Karpas-422 (cell line): ENCODE data around the gene CDON. TPM values are rescaled to one million over a fixed set of nuclear protein-coding genes. Genes with fewer than 3 reads are reported as not detected.
A peak's percentile ranks its signal among the peaks of the same experiment; 100 is the strongest.

Experiments
- DNase-seq: peaks from one replicate; pipeline ENCODE4 v3.0.0-alpha.2; 2015
- H2AFZ ChIP-seq: fragments of 200-600 bp; sonication (generic); 2 replicates; pipeline ENCODE4 v1.6.1; 2014; ENCODE audit warnings: antibody characterized with exemption, low read length, mixed read lengths
- H3K27ac ChIP-seq: fragments of 200-600 bp; sonication (generic); 2 replicates; pipeline ENCODE4 v1.5.1; 2014; ENCODE audit warnings: mild to moderate bottlenecking, low read length, moderate library complexity
- H3K27me3 ChIP-seq: fragments of 200-600 bp; sonication (generic); 2 replicates; pipeline ENCODE4 v1.6.1; 2014; ENCODE audit warnings: low read length, mixed read lengths
- H3K36me3 ChIP-seq: fragments of 200-600 bp; sonication (generic); 2 replicates; pipeline ENCODE4 v1.6.1; 2014; ENCODE audit warnings: low read length, mixed read lengths; ENCODE audit not compliant: insufficient read depth
- H3K4me1 ChIP-seq: fragments of 200-600 bp; sonication (generic); 2 replicates; pipeline ENCODE4 v1.6.1; 2014; ENCODE audit warnings: mild to moderate bottlenecking, low read length, mixed read lengths
- H3K4me2 ChIP-seq: fragments of 200-600 bp; sonication (generic); 2 replicates; pipeline ENCODE4 v1.6.1; 2014; ENCODE audit warnings: low read length, low read depth, mild to moderate bottlenecking; ENCODE audit not compliant: poor library complexity, severe bottlenecking
- H3K4me3 ChIP-seq: fragments of 200-600 bp; sonication (generic); 2 replicates; pipeline ENCODE4 v1.5.1; 2014; ENCODE audit warnings: mild to moderate bottlenecking, antibody characterized with exemption, low read length, mixed read lengths
- H3K79me2 ChIP-seq: fragments of 200-600 bp; sonication (generic); 2 replicates; pipeline ENCODE4 v1.6.1; 2014; ENCODE audit warnings: mild to moderate bottlenecking, low read length, mixed read lengths
- H3K9ac ChIP-seq: fragments of 200-600 bp; sonication (generic); 2 replicates; pipeline ENCODE4 v1.6.0; 2014; ENCODE audit warnings: low read length
- H3K9me2 ChIP-seq: fragments of 200-600 bp; sonication (generic), shearing (Covaris generic); replicated peaks from 2 replicates; pipeline ENCODE4 v1.6.0; 2014; ENCODE audit warnings: mild to moderate bottlenecking, low read length, moderate library complexity; ENCODE audit not compliant: insufficient read depth
- H3K9me3 ChIP-seq: fragments of 300-700, 200-600 bp; sonication (generic); 2 replicates; pipeline ENCODE4 v1.6.1; 2014; ENCODE audit warnings: low read length, mixed read lengths
- H4K20me1 ChIP-seq: fragments of 200-600 bp; sonication (generic); 2 replicates; pipeline ENCODE4 v1.6.1; 2014; ENCODE audit warnings: mild to moderate bottlenecking, antibody characterized with exemption, low read length, low read depth; ENCODE audit not compliant: insufficient read depth
- total RNA-seq: library from RNA; depleted of rRNA; stranded (reverse); fragments of >200 nt; shearing (Covaris generic); gene quantifications from 2 replicates; pipeline ENCODE4 v1.2.3, GENCODE V29; 2014; ENCODE audit warnings: low replicate concordance

CDON gene
- total RNA-seq, 1 experiment from 2014 or later = 2.1 TPM

- Histone ChIP-seq H3K9ac (no peak overlapping the region), H3K4me1 (peaks cover 3% of the 10 kb centered on the region), H3K9me2 (no peaks in the 10 kb centered on the region), H3K9me3 (no peaks in the 10 kb centered on the region), H3K27ac (no peak overlapping the region), H4K20me1 (0 out of 2 replicates have a peak, but pooled peaks cover under 1% of the 10 kb centered on the region), H3K27me3 (no peaks in the 10 kb centered on the region), H3K79me2 (no peaks in the 10 kb centered on the region), H3K4me2 (no peak overlapping the region), H2AFZ (no peak overlapping the region), H3K36me3 (no peaks in the 10 kb centered on the region), H3K4me3 (no peak overlapping the region)
- DNase-seq = no peak
Observed at GRCh38 chr11:126088999-126089398, 26.3 kb upstream of the CDON start.

GRCh38 chr11:126086248-126086647 lies 23.6 kb upstream of the CDON start:
- no peak for DNase-seq
- Histone ChIP-seq H3K27me3 (no peaks in the 10 kb centered on the region), H3K9me3 (no peaks in the 10 kb centered on the region), H3K4me3 (no peak overlapping the region), H3K4me1 (peaks cover 30% of the 10 kb centered on the region), H3K9me2 (no peaks in the 10 kb centered on the region), H2AFZ (no peak overlapping the region), H3K9ac (no peak overlapping the region), H3K79me2 (no peaks in the 10 kb centered on the region), H3K27ac (no peak overlapping the region), H3K4me2 (no peak overlapping the region), H3K36me3 (no peaks in the 10 kb centered on the region), H4K20me1 (0 out of 2 replicates have a peak, but pooled peaks cover 4% of the 10 kb centered on the region)

- no peak overlapping the region for H3K4me3 ChIP-seq
- H3K9me2 ChIP-seq = no peaks in the 10 kb centered on the region
- 0 out of 2 replicates have a peak, but pooled peaks cover 4% of the 10 kb centered on the region for H4K20me1 ChIP-seq
- no peak overlapping the region for H3K27ac ChIP-seq
- no peak overlapping the region for H3K9ac ChIP-seq
- H3K9me3 ChIP-seq = no peaks in the 10 kb centered on the region
- H3K79me2 ChIP-seq = no peaks in the 10 kb centered on the region
- no peaks in the 10 kb centered on the region for H3K27me3 ChIP-seq
- peaks cover 31% of the 10 kb centered on the region for H3K4me1 ChIP-seq
- H3K36me3 ChIP-seq = no peaks in the 10 kb centered on the region
- no peak overlapping the region for H3K4me2 ChIP-seq
- H2AFZ ChIP-seq = no peak overlapping the region
- no peak for DNase-seq
Observed at GRCh38 chr11:126084608-126084912, 21.9 kb upstream of the CDON start.

GRCh38 chr11:126083829-126084607 lies 21.4 kb upstream of the CDON start:
- Histone ChIP-seq H3K27ac (no peak overlapping the region), H3K9ac (no peak overlapping the region), H3K9me3 (no peaks in the 10 kb centered on the region), H3K4me3 (no peak overlapping the region), H3K4me2 (no peak overlapping the region), H3K79me2 (no peaks in the 10 kb centered on the region), H3K27me3 (no peaks in the 10 kb centered on the region), H2AFZ (no peak overlapping the region), H3K9me2 (no peaks in the 10 kb centered on the region), H4K20me1 (0 out of 2 replicates have a peak, but pooled peaks cover 4% of the 10 kb centered on the region), H3K36me3 (no peaks in the 10 kb centered on the region), H3K4me1 (peaks cover 31% of the 10 kb centered on the region)
- no peak for DNase-seq

GRCh38 chr11:126082251-126083109 lies 19.8 kb upstream of the CDON start:
- Histone ChIP-seq H3K9me3 (no peaks in the 10 kb centered on the region), H3K9ac (no peak overlapping the region), H3K27me3 (no peaks in the 10 kb centered on the region), H3K79me2 (no peaks in the 10 kb centered on the region), H3K36me3 (no peaks in the 10 kb centered on the region), H4K20me1 (0 out of 2 replicates have a peak, but pooled peaks cover 4% of the 10 kb centered on the region), H3K4me1 (peaks cover 31% of the 10 kb centered on the region), H3K9me2 (no peaks in the 10 kb centered on the region), H3K4me2 (peak overlapping the region; percentile 6), H3K27ac (no peak overlapping the region), H3K4me3 (no peak overlapping the region), H2AFZ (no peak overlapping the region)
- DNase-seq = peak; percentile 88

GRCh38 chr11:126081915-126082250 lies 19.2 kb upstream of the CDON start:
- no peak overlapping the region for H2AFZ ChIP-seq
- H3K9me2 ChIP-seq = no peaks in the 10 kb centered on the region
- H3K4me3 ChIP-seq = no peak overlapping the region
- 0 out of 2 replicates have a peak, but pooled peaks cover 4% of the 10 kb centered on the region for H4K20me1 ChIP-seq
- peaks cover 31% of the 10 kb centered on the region for H3K4me1 ChIP-seq
- H3K79me2 ChIP-seq = no peaks in the 10 kb centered on the region
- no peaks in the 10 kb centered on the region for H3K9me3 ChIP-seq
- no peak for DNase-seq
- H3K27ac ChIP-seq = no peak overlapping the region
- H3K36me3 ChIP-seq = no peaks in the 10 kb centered on the region
- no peak overlapping the region for H3K9ac ChIP-seq
- peak overlapping the region; percentile 6 for H3K4me2 ChIP-seq
- no peaks in the 10 kb centered on the region for H3K27me3 ChIP-seq

- no peak overlapping the region for H3K4me3 ChIP-seq
- no peak overlapping the region for H3K9ac ChIP-seq
- H3K9me2 ChIP-seq = no peaks in the 10 kb centered on the region
- no peaks in the 10 kb centered on the region for H3K27me3 ChIP-seq
- no peak overlapping the region for H3K27ac ChIP-seq
- peaks cover 31% of the 10 kb centered on the region for H3K4me1 ChIP-seq
- H3K9me3 ChIP-seq = no peaks in the 10 kb centered on the region
- no peaks in the 10 kb centered on the region for H3K36me3 ChIP-seq
- H3K79me2 ChIP-seq = no peaks in the 10 kb centered on the region
- no peak overlapping the region for H2AFZ ChIP-seq
- 0 out of 2 replicates have a peak, but pooled peaks cover 4% of the 10 kb centered on the region for H4K20me1 ChIP-seq
- no peak for DNase-seq
- no peak overlapping the region for H3K4me2 ChIP-seq
Observed at GRCh38 chr11:126080161-126080941, 17.7 kb upstream of the CDON start.
